Posterior cingulate gyrus (tissue), 11 donors: Measurements from ENCODE around the gene ETV6.

Source experiments
- DNase-seq, 10 donors: peaks; one replicate each; pipeline versions ENCODE4 v3.0.0 to v3.0.0-alpha.2; 2020 to 2021; ENCODE audit warnings: mixed read lengths in 3 of 10
- intact Hi-C: fragments of 100-400 bp; cut with DNase I; formaldehyde crosslinking; loops from one replicate; pipeline ENCODE4 v1.15.1; 2023

ETV6 gene

GRCh38 chr12:11787933-11788849 is 138.7 kb downstream of the ETV6 start:
- intact Hi-C loops, result no loop called here

DNA sequence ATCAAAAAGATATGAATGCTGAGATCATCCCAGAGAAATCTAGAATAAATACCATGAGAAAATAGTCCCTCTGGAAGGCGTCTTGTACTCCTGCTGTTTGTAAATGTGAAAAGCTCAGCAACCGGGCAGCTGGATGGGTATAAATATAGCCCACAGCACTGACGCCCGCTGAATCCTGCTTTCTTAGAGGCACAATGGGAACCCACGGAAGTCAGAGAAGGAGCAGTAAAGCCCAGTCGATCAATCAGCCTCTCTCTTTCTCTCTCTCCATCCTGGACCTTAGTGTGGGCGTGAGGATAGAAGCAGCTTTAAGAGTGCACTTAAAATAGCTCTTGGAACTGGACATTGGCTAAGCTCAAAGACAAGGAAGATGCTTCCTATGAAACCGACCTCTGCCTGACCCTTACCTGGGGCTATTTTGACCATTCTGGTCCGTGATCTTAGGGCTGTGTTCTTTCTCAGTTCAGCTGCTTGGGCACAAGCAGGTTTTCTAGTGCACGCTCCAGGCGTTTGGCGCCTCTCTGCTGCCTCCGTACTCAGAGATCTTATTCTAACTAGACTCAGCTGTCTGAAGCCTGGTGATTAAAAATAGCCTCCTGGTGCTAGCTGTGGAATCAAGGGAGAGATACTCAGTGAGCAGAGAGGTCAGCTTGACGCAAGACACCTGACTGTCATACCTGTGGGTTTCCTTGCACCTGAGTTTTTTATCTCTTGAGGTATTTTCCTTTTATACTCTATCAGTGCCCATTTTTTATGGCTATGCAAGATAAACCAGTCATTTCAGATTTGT is 144.6 kb downstream of the ETV6 start:
- peak in 7 of 10 donors; percentile 37 to 93 (median 66) for DNase-seq
- intact Hi-C loops, result loop anchor here (10.0 kb wide), 1 partner anchor 139 kb away; no protein-coding TSS in a partner anchor

More at GRCh38 chr12:11787933-11788849, 138.7 kb downstream of the ETV6 start:
- no peak for DNase-seq

- DNase-seq, result no peak
- intact Hi-C loops, result loop anchor here (10.0 kb wide), 1 partner anchor 140 kb away; no protein-coding TSS in a partner anchor
These were observed 145.3 kb downstream of the ETV6 start for GRCh38 chr12:11794751-11795150.

GRCh38 chr12:11795192-11795912 is 145.9 kb downstream of the ETV6 start:
- DNase-seq, result no peak
- intact Hi-C loops, result loop anchor here (10.0 kb wide), 1 partner anchor 141 kb away; no protein-coding TSS in a partner anchor

- no peak for DNase-seq
- intact Hi-C loops, result loop anchor here (10.0 kb wide), 1 partner anchor 141 kb away; no protein-coding TSS in a partner anchor
These were observed 146.5 kb downstream of the ETV6 start for GRCh38 chr12:11795913-11796459.

DNA sequence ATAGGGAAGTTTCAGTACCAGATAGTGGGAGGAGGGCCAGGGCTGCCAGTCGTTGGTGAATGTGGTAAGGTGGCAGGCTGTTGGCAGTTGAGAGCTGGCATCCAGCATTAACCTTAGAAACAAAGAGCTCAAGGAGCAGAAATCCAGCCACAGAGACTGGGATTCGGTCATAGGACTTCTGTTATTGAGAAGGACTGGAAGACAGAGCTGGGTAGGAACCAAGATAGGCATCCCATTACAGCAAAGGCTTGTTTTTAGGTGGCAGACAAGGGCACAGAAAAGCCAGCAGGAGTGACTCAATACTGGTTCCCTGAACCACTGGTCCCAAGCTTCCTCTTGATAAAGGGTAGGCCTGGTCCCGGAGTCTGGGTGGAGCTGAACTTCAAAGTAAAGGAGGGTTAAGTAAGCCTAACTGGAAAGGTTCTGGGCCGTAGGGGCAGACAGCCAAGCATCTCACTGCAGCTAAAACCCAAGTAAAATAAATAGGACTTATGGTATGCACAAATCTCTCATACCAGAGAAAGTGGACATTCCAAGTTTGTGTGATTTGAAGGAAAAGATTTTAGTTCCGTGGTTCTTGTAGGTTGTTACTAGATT is 147.9 kb downstream of the ETV6 start:
- intact Hi-C loops, result loop anchor here (10.0 kb wide), 1 partner anchor 143 kb away; no protein-coding TSS in a partner anchor
- DNase-seq, result no peak

DNA sequence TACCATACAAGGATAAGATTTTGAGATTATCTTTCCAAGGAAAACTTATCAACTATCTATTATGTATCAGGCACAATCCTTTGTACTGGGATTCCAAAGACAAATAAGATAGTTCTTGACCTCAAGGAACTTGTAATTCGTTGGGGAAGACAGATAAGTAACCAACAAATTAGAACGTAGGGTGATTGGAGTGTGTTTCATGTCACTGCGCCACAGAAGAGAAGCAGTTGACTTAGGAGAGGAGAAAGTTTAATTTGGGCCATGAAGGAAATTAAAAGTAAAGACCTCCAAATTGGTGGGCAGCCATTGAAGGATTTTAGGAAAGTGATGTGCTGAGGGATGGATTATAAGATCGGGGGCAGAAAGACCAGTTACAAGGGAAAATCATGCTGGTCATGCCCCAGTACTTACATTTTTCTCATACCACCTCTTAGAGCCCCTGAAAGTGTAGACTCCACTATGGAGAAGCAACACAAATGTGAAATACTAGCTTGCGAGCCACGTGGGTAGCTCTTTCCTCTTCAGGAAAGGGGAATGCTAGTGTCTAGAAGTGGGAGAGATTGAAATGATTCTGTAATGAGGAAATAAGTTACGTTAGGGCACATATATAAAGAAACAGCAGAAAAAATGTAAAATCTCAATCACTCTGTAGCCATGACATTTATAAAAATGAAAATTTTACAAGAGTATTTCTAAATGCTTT is 148.7 kb downstream of the ETV6 start:
- intact Hi-C loops, result loop anchor here (10.0 kb wide), 1 partner anchor 143 kb away; no protein-coding TSS in a partner anchor
- DNase-seq, result no peak

- no peak for DNase-seq
- intact Hi-C loops, result loop anchor here (10.0 kb wide), 1 partner anchor 144 kb away; no protein-coding TSS in a partner anchor
These were observed 149.5 kb downstream of the ETV6 start for GRCh38 chr12:11798856-11799501.

DNA sequence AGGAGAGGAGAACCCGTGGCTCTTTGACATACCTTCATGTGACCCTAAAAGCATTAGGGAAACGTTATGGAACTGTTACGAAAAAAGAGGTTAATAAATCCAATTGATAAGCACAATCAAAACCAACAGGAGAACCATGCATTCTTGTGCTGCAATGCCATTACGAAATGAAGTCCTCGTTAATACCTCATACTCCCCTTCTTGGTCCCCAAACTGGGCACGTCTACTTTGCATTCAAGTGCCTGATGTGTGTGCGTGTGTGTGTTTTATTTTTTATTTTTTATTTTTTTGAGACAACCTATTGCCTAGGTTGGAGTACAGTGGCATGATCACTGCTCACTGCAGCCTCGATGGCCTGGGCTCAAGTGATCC is 150.0 kb downstream of the ETV6 start:
- no peak for DNase-seq
- intact Hi-C loops, result loop anchor here (10.0 kb wide), 1 partner anchor 145 kb away; no protein-coding TSS in a partner anchor

- intact Hi-C loops, result no loop called here
- DNase-seq, result no peak
These were observed 152.2 kb downstream of the ETV6 start for GRCh38 chr12:11801643-11802042.

GRCh38 chr12:11804130-11804529 is 154.7 kb downstream of the ETV6 start:
- intact Hi-C loops, result no loop called here
- no peak for DNase-seq

DNA sequence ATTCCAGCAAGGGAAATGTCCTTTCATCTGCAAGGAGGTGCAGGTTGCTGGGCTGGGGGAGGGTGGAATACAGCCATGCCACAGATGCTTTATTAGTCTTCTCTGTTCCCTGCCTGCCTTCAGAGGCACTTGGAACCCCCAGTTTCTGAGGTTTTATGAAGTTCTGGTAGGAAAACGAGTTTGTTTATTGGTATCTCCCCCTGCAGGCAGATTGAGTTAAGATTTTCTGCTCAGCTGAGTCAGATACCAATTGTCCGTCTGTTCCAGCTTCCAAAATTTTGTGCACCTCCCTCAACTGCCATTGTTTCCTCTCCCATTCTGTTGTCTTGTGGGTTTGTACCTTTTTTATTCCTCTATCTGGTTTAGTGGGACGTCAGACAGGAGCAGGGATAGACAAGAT is 155.6 kb downstream of the ETV6 start:
- intact Hi-C loops, result no loop called here
- no peak for DNase-seq

DNA sequence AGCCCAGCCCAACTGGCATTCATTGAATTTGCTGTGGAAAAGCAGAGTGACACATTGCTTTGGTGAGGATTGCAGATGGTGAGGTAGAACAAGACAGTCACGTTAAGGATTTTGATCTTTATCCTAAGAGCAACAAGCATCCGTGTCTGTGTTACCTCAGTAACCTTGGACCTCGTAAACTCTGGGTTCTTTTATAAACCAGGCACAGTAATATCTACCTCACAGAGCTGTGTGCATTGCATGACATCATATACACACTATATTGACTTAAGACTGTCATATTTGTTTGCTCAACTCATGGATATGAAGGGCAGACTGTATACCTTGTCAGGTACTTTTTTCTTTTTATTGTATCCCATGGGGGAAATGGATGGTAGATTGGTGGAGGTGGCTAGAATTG is 156.2 kb downstream of the ETV6 start:
- DNase-seq, result no peak
- intact Hi-C loops, result no loop called here

- DNase-seq, result no peak
- intact Hi-C loops, result no loop called here
These were observed 158.0 kb downstream of the ETV6 start for GRCh38 chr12:11807458-11807857.

DNA sequence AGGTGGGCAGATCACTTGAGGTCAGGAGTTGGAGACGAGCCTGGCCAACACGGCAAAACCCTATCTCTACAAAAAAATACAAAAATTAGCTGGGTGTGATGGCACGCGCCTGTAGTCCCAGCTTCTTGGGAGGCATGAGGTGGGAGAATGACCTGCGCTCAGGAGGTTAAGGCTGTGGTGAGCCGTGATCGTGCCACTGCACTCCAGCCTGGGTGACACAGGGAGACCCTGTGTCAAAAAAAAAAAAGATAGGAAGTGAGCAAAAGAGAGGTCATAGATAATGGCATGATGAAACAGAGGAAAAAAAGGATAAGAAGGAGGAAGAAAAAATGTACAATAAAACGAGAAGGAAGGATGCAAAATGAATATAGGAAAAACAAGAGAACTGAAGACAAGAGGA is 159.5 kb downstream of the ETV6 start:
- no peak for DNase-seq
- intact Hi-C loops, result no loop called here

- intact Hi-C loops, result no loop called here
- no peak for DNase-seq
These were observed 160.7 kb downstream of the ETV6 start for GRCh38 chr12:11810206-11810545.

DNA sequence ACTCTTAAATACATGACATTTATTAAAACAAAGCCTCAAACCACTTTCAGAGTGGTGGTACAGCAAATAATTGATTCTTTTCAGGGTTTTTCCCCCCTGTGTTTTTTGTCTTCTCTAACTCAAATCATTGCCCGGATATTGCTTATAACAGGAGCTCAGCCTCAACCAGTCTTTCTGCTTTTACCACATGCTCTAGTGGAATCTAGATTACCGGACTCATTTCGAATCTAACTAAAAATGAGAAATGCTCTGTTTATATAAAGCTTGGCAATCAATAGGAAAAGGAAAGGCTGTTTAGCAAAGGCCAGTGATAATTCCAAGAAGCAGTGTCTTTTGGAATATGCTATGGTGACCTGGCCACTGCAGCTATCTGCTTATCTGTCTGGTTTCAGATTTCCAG is 161.5 kb downstream of the ETV6 start:
- intact Hi-C loops, result no loop called here
- no peak for DNase-seq

DNA sequence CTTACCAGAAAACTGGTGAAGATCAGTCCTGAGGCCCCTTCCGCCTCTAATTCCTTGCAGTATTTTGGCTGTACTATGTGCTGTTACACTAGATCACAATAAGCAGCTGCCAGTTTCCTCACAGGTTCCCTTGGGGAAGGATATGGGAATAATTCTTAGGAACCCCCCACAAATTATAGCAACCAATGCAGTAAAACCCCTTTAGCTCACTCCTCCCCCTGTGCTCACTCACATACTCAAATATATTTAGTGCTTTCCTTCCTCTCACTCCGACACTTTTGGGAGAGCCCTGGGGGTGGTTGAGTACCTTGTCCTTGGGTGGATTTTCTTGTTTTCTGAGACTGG is 162.7 kb downstream of the ETV6 start:
- peak in 1 of 10 donors; percentile 21 for DNase-seq
- intact Hi-C loops, result no loop called here
